Pancreas (tissue), 10 donors: Measurements from ENCODE around the gene DYNC1I1. TPM values are rescaled to one million over a fixed set of nuclear protein-coding genes. Genes with fewer than 3 reads are reported as not detected.

Experiments
- ATAC-seq, 4 donors: fragments of 200-7000 bp; cut with Tn5 transposase; one replicate each; pipeline versions ENCODE4 v1.8.0 to v1.9.1; 2020; ENCODE audit warnings: mild to moderate bottlenecking in 4 of 4, moderate library complexity in 4 of 4
- DNase-seq, 6 donors: peaks; one replicate each; pipeline ENCODE4 v3.0.0-alpha.2; 2020
- FAIRE-seq: peaks from 2 replicates; lab custom pipeline; 2012; peaks lifted over from hg19 to GRCh38; lab: Jason Lieb, UNC
- H3K27ac ChIP-seq, 4 donors: fragments of 200-600 bp; sonication (generic); 1 replicate in 3 of 4; 2 replicates in 1 of 4; pipeline versions ENCODE4 v1.5.0 to v1.8.0; 2020
- H3K27me3 ChIP-seq, 4 donors: fragments of 200-600 bp; one replicate each; pipeline ENCODE4 v1.8.0; 2021
- H3K36me3 ChIP-seq, 3 donors: fragments of 200-600 bp; sonication (generic) in 1 of 3; one replicate each; pipeline versions ENCODE4 v1.5.0 to v1.8.0; 2020 to 2021
- H3K4me1 ChIP-seq, 3 donors: fragments of 200-600 bp; one replicate each; pipeline ENCODE4 v1.8.0; 2021
- H3K4me3 ChIP-seq, 4 donors: fragments of 200-600 bp; sonication (generic) in 2 of 4; one replicate each; pipeline versions ENCODE4 v1.5.0 to v1.8.0; 2020 to 2021
- H3K9me3 ChIP-seq, 4 donors: fragments of 200-600 bp; one replicate each; pipeline ENCODE4 v1.8.0; 2021
- CTCF ChIP-seq, 4 donors: fragments of 200-600 bp; sonication (generic) in 3 of 4; IDR thresholded peaks; one replicate each; pipeline versions ENCODE4 v1.5.0 to v1.8.0; 2021; ENCODE audit warnings: antibody characterized with exemption in 4 of 4
- WGBS, 2 donors: extraction: QIAGEN DNeasy Blood & Tissue Kit; methylation state at CpG; one replicate each; pipeline ENCODE4 v1.1.7; 2013; 5-methylcytosine and 5-hydroxymethylcytosine counted together
- intact Hi-C, 3 donors: fragments of 100-400 bp; cut with DNase I; formaldehyde crosslinking; loops; one replicate each; pipeline versions ENCODE4 v1.11.1 to v1.14.2; 2022
- polyA plus RNA-seq, 2 donors: library from polyadenylated mRNA; stranded (reverse); fragments of 200-250 nt; gene quantifications; one replicate each; pipeline ENCODE4 v1.2.3, GENCODE V29; 2013
- total RNA-seq, 6 donors: library from RNA; stranded (reverse); fragmentation: NEBNext Ultra II Directional in 4 of 6; extraction: Animal tissue kit (Norgen Biotek cat#: 25700) in 4 of 6; gene quantifications; one replicate each; pipeline versions ENCODE4 v1.2.1 to v1.2.4, GENCODE V29; 2021 to 2023
- donor health status: healthy with polysubstance abuse.
- donor health status: DM: no; HTN: no; CAD: no; lungs with moderate emphysema.
- donor health status: DM: no; HTN: no; CAD: no.
- donor health status: control.
- donor health status: control.
- donor health status: Bipolar disorder and iron deficiency.
- donor health status: DM: yes; HTN: yes; CAD: no.
- donor health status: DM: no; HTN: no; CAD: no.
- donor health status: DM: no; HTN: no; CAD: no.
- donor health status: DM: yes; HTN: yes; CAD: no.

Gene DYNC1I1
- total and polyA plus RNA-seq, 8 donors = 0.71 to 5.5 (median 1.3) TPM

- no peak for DNase-seq
- intact Hi-C loops = no loop called here
- no peak for ATAC-seq
- no peaks in the 10 kb centered on the region for H3K4me1 ChIP-seq
- 77 to 85% methylated on average over 6 of the region's 6 CpGs for WGBS, 2 donors
- no peaks in the 10 kb centered on the region for H3K9me3 ChIP-seq
- TF ChIP-seq CTCF (IDR thresholded peaks at IDR 0.05) = no peak
- H3K27me3 ChIP-seq = no peaks in the 10 kb centered on the region
- no peak overlapping the region for H3K4me3 ChIP-seq
- H3K27ac ChIP-seq = no peak overlapping the region
- no peak for FAIRE-seq
- H3K36me3 ChIP-seq = no peaks in the 10 kb centered on the region
Measured at GRCh38 chr7:95817866-95818640, 45.7 kb downstream of the DYNC1I1 start.

- no peak for TF ChIP-seq CTCF (IDR thresholded peaks at IDR 0.05)
- Histone ChIP-seq H3K4me3 (no peak overlapping the region), H3K36me3 (no peaks in the 10 kb centered on the region), H3K4me1 (no peaks in the 10 kb centered on the region), H3K27ac (no peak overlapping the region), H3K9me3 (no peaks in the 10 kb centered on the region), H3K27me3 (no peaks in the 10 kb centered on the region)
- DNase-seq (no peak), FAIRE-seq (no peak), ATAC-seq (no peak)
- intact Hi-C loops = no loop called here
- WGBS, 2 donors = 80 to 85% methylated on average over 7 of the region's 7 CpGs
Measured at GRCh38 chr7:95820778-95821177, 48.4 kb downstream of the DYNC1I1 start.

GRCh38 chr7:95822717-95823116 is 50.4 kb downstream of the DYNC1I1 start:
- ATAC-seq (no peak), FAIRE-seq (no peak), DNase-seq (no peak)
- WGBS, 2 donors = 85 to 86% methylated on average over 3 of the region's 3 CpGs
- intact Hi-C loops = no loop called here
- no peaks in the 10 kb centered on the region for H3K9me3 ChIP-seq
- no peak overlapping the region for H3K4me3 ChIP-seq
- no peaks in the 10 kb centered on the region for H3K27me3 ChIP-seq
- H3K4me1 ChIP-seq = no peaks in the 10 kb centered on the region
- H3K27ac ChIP-seq = no peak overlapping the region
- no peaks in the 10 kb centered on the region for H3K36me3 ChIP-seq
- no peak for TF ChIP-seq CTCF (IDR thresholded peaks at IDR 0.05)

- no peak overlapping the region for H3K27ac ChIP-seq
- TF ChIP-seq CTCF (IDR thresholded peaks at IDR 0.05) = no peak
- no peak overlapping the region for H3K4me3 ChIP-seq
- ATAC-seq (no peak), FAIRE-seq (no peak), DNase-seq (no peak)
- no peaks in the 10 kb centered on the region for H3K27me3 ChIP-seq
- intact Hi-C loops = no loop called here
- 80 to 82% methylated on average over 5 of the region's 5 CpGs for WGBS, 2 donors
- H3K36me3 ChIP-seq = no peaks in the 10 kb centered on the region
- H3K4me1 ChIP-seq = no peaks in the 10 kb centered on the region
- no peaks in the 10 kb centered on the region for H3K9me3 ChIP-seq
Measured at GRCh38 chr7:95824616-95825015, 52.3 kb downstream of the DYNC1I1 start.
